HG03103 (cell line): Measurements from ENCODE around the gene ARNT2.

Experiments used
- ATAC-seq: cut with Tn5 transposase; IDR thresholded peaks from one replicate; pipeline ENCODE4 v1.9.1; 2021; ENCODE audit warnings: low read depth; ENCODE audit not compliant: unreplicated experiment

ARNT2 gene

GRCh38 chr15:80607287-80607980 lies 203.3 kb downstream of the ARNT2 start:
- no peak for ATAC-seq

GRCh38 chr15:80608688-80609087 lies 204.5 kb downstream of the ARNT2 start:
- no peak for ATAC-seq

- ATAC-seq: no peak
Observed at GRCh38 chr15:80609091-80609490, 204.9 kb downstream of the ARNT2 start.

GRCh38 chr15:80609512-80609946 lies 205.3 kb downstream of the ARNT2 start:
- ATAC-seq: no peak

- ATAC-seq: no peak
Observed at GRCh38 chr15:80611543-80612080, 207.4 kb downstream of the ARNT2 start.

- ATAC-seq: no peak
Observed at GRCh38 chr15:80612118-80612823, 208.1 kb downstream of the ARNT2 start.

GRCh38 chr15:80613762-80614365 lies 209.7 kb downstream of the ARNT2 start:
- no peak for ATAC-seq

- ATAC-seq: no peak
Observed at GRCh38 chr15:80614711-80615360, 210.7 kb downstream of the ARNT2 start.

GRCh38 chr15:80615361-80615736 lies 211.2 kb downstream of the ARNT2 start:
- no peak for ATAC-seq

GRCh38 chr15:80615783-80616391 lies 211.7 kb downstream of the ARNT2 start:
- no peak for ATAC-seq

GRCh38 chr15:80618685-80619400 lies 214.7 kb downstream of the ARNT2 start:
- ATAC-seq: no peak

GRCh38 chr15:80619680-80620079 lies 215.5 kb downstream of the ARNT2 start:
- no peak for ATAC-seq

- ATAC-seq: no peak
Observed at GRCh38 chr15:80620141-80620540, 216.0 kb downstream of the ARNT2 start.

- no peak for ATAC-seq
Observed at GRCh38 chr15:80620931-80621330, 216.7 kb downstream of the ARNT2 start.

- no peak for ATAC-seq
Observed at GRCh38 chr15:80626643-80627120, 222.5 kb downstream of the ARNT2 start.

- no peak for ATAC-seq
Observed at GRCh38 chr15:80629355-80629754, 225.2 kb downstream of the ARNT2 start.

GRCh38 chr15:80630981-80631380 lies 226.8 kb downstream of the ARNT2 start:
- ATAC-seq: no peak

- ATAC-seq: no peak
Observed at GRCh38 chr15:80633221-80633620, 229.0 kb downstream of the ARNT2 start.

GRCh38 chr15:80635953-80636352 lies 231.8 kb downstream of the ARNT2 start:
- ATAC-seq: no peak

GRCh38 chr15:80636675-80637074 lies 232.5 kb downstream of the ARNT2 start:
- no peak for ATAC-seq
